ENCODE results near the gene KCNK7.

The KCNK7 gene

GRCh38 chr11:65609229-65609628, 13.6 kb upstream of the KCNK7 start:
- Histone ChIP-seq H3K4me1 (ENCODE audit: control insufficient read depth, insufficient read depth, low read length, poor library complexity, severe bottlenecking) (peaks cover 43% of the 10 kb centered on the region), H3K27ac (ENCODE audit: low read depth, low read length, severe bottlenecking) (no peak overlapping the region), H3K36me3 (ENCODE audit: control insufficient read depth, insufficient read depth, low read length) (peaks cover 71% of the 10 kb centered on the region), H3K4me3 (ENCODE audit: extremely low read depth, insufficient read depth, low read length, poor library complexity, severe bottlenecking) (no peak overlapping the region), H3K9me3 (ENCODE audit: control insufficient read depth, low read length) (no peaks in the 10 kb centered on the region)
- 88 to 100% methylated on average over 2 to 3 of the region's 3 CpGs for WGBS, 2 experiments (ENCODE audit: insufficient coverage in 2 of 2)

- Histone ChIP-seq H3K4me1 (ENCODE audit: control insufficient read depth, insufficient read depth, low read length, poor library complexity, severe bottlenecking) (peaks cover 37% of the 10 kb centered on the region), H3K9me3 (ENCODE audit: control insufficient read depth, low read length) (no peaks in the 10 kb centered on the region), H3K27ac (ENCODE audit: low read depth, low read length, severe bottlenecking) (peak overlapping the region; percentile 49), H3K36me3 (ENCODE audit: control insufficient read depth, insufficient read depth, low read length) (peaks cover 82% of the 10 kb centered on the region), H3K4me3 (ENCODE audit: extremely low read depth, insufficient read depth, low read length, poor library complexity, severe bottlenecking) (peak overlapping the region; percentile 14)
- WGBS, 2 experiments (ENCODE audit: insufficient coverage in 2 of 2) = 82 to 84% methylated on average over 27 to 36 of the region's 37 CpGs
Measured at GRCh38 chr11:65607614-65608426, 12.2 kb upstream of the KCNK7 start.

- H3K9me3 ChIP-seq (ENCODE audit: control insufficient read depth, low read length) = no peaks in the 10 kb centered on the region
- WGBS, 2 experiments (ENCODE audit: insufficient coverage in 2 of 2) = 6 to 12% methylated on average over 38 to 64 of the region's 67 CpGs
- H3K4me1 ChIP-seq (ENCODE audit: control insufficient read depth, insufficient read depth, low read length, poor library complexity, severe bottlenecking) = peaks cover 29% of the 10 kb centered on the region
- H3K36me3 ChIP-seq (ENCODE audit: control insufficient read depth, insufficient read depth, low read length) = peaks cover 82% of the 10 kb centered on the region
- peak overlapping the region; percentile 49 for H3K27ac ChIP-seq (ENCODE audit: low read depth, low read length, severe bottlenecking)
- H3K4me3 ChIP-seq (ENCODE audit: extremely low read depth, insufficient read depth, low read length, poor library complexity, severe bottlenecking) = peak overlapping the region; percentile 14
Measured at GRCh38 chr11:65606876-65607613, 11.4 kb upstream of the KCNK7 start.

GRCh38 chr11:65604258-65604657, 8.7 kb upstream of the KCNK7 start:
- Histone ChIP-seq H3K4me3 (ENCODE audit: extremely low read depth, insufficient read depth, low read length, poor library complexity, severe bottlenecking) (no peak overlapping the region), H3K9me3 (ENCODE audit: control insufficient read depth, low read length) (no peaks in the 10 kb centered on the region), H3K27ac (ENCODE audit: low read depth, low read length, severe bottlenecking) (no peak overlapping the region), H3K36me3 (ENCODE audit: control insufficient read depth, insufficient read depth, low read length) (peaks cover 67% of the 10 kb centered on the region), H3K4me1 (ENCODE audit: control insufficient read depth, insufficient read depth, low read length, poor library complexity, severe bottlenecking) (peaks cover 12% of the 10 kb centered on the region)
- 79 to 100% methylated on average over 1 of the region's 1 CpG for WGBS, 2 experiments (ENCODE audit: insufficient coverage in 2 of 2)

- H3K9me3 ChIP-seq (ENCODE audit: control insufficient read depth, low read length) = no peaks in the 10 kb centered on the region
- H3K27ac ChIP-seq (ENCODE audit: low read depth, low read length, severe bottlenecking) = no peak overlapping the region
- H3K36me3 ChIP-seq (ENCODE audit: control insufficient read depth, insufficient read depth, low read length) = peaks cover 51% of the 10 kb centered on the region
- 93 to 99% methylated on average over 5 of the region's 6 CpGs for WGBS, 2 experiments (ENCODE audit: insufficient coverage in 2 of 2)
- H3K4me1 ChIP-seq (ENCODE audit: control insufficient read depth, insufficient read depth, low read length, poor library complexity, severe bottlenecking) = no peaks in the 10 kb centered on the region
- no peak overlapping the region for H3K4me3 ChIP-seq (ENCODE audit: extremely low read depth, insufficient read depth, low read length, poor library complexity, severe bottlenecking)
Measured at GRCh38 chr11:65599955-65600246, 4.3 kb upstream of the KCNK7 start.

- 97 to 98% methylated on average over 30 to 47 of the region's 49 CpGs for WGBS, 2 experiments (ENCODE audit: insufficient coverage in 2 of 2)
- no peaks in the 10 kb centered on the region for H3K4me1 ChIP-seq (ENCODE audit: control insufficient read depth, insufficient read depth, low read length, poor library complexity, severe bottlenecking)
- H3K9me3 ChIP-seq (ENCODE audit: control insufficient read depth, low read length) = no peaks in the 10 kb centered on the region
- H3K36me3 ChIP-seq (ENCODE audit: control insufficient read depth, insufficient read depth, low read length) = peaks cover 47% of the 10 kb centered on the region
- no peak overlapping the region for H3K27ac ChIP-seq (ENCODE audit: low read depth, low read length, severe bottlenecking)
- H3K4me3 ChIP-seq (ENCODE audit: extremely low read depth, insufficient read depth, low read length, poor library complexity, severe bottlenecking) = no peak overlapping the region
Measured at GRCh38 chr11:65599216-65599954, 3.8 kb upstream of the KCNK7 start.

- H3K4me1 ChIP-seq (ENCODE audit: control insufficient read depth, insufficient read depth, low read length, poor library complexity, severe bottlenecking) = no peaks in the 10 kb centered on the region
- WGBS, 2 experiments (ENCODE audit: insufficient coverage in 2 of 2) = 96 to 98% methylated on average over 13 to 14 of the region's 16 CpGs
- no peak overlapping the region for H3K27ac ChIP-seq (ENCODE audit: low read depth, low read length, severe bottlenecking)
- peaks cover 36% of the 10 kb centered on the region for H3K36me3 ChIP-seq (ENCODE audit: control insufficient read depth, insufficient read depth, low read length)
- H3K4me3 ChIP-seq (ENCODE audit: extremely low read depth, insufficient read depth, low read length, poor library complexity, severe bottlenecking) = no peak overlapping the region
- no peaks in the 10 kb centered on the region for H3K9me3 ChIP-seq (ENCODE audit: control insufficient read depth, low read length)
Measured at GRCh38 chr11:65598258-65598699, 2.7 kb upstream of the KCNK7 start.

- H3K9me3 ChIP-seq (ENCODE audit: control insufficient read depth, low read length) = no peaks in the 10 kb centered on the region
- no peaks in the 10 kb centered on the region for H3K4me1 ChIP-seq (ENCODE audit: control insufficient read depth, insufficient read depth, low read length, poor library complexity, severe bottlenecking)
- WGBS, 2 experiments (ENCODE audit: insufficient coverage in 2 of 2) = 81 to 93% methylated on average over 2 to 5 of the region's 6 CpGs
- H3K4me3 ChIP-seq (ENCODE audit: extremely low read depth, insufficient read depth, low read length, poor library complexity, severe bottlenecking) = no peak overlapping the region
- H3K27ac ChIP-seq (ENCODE audit: low read depth, low read length, severe bottlenecking) = no peak overlapping the region
- H3K36me3 ChIP-seq (ENCODE audit: control insufficient read depth, insufficient read depth, low read length) = peaks cover 27% of the 10 kb centered on the region
Measured at GRCh38 chr11:65596520-65596919, 920 bp upstream of the KCNK7 start.

GRCh38 chr11:65595131-65595530, 469 bp downstream of the KCNK7 start:
- Histone ChIP-seq H3K27ac (ENCODE audit: low read depth, low read length, severe bottlenecking) (no peak overlapping the region), H3K4me1 (ENCODE audit: control insufficient read depth, insufficient read depth, low read length, poor library complexity, severe bottlenecking) (no peaks in the 10 kb centered on the region), H3K9me3 (ENCODE audit: control insufficient read depth, low read length) (no peaks in the 10 kb centered on the region), H3K4me3 (ENCODE audit: extremely low read depth, insufficient read depth, low read length, poor library complexity, severe bottlenecking) (no peak overlapping the region), H3K36me3 (ENCODE audit: control insufficient read depth, insufficient read depth, low read length) (peaks cover 21% of the 10 kb centered on the region)
- WGBS, 2 experiments (ENCODE audit: insufficient coverage in 2 of 2) = 91 to 100% methylated on average over 3 of the region's 3 CpGs

GRCh38 chr11:65593518-65594414, 1.8 kb downstream of the KCNK7 start:
- WGBS, 2 experiments (ENCODE audit: insufficient coverage in 2 of 2) = 87 to 89% methylated on average over 23 to 26 of the region's 26 CpGs
- Histone ChIP-seq H3K4me3 (ENCODE audit: extremely low read depth, insufficient read depth, low read length, poor library complexity, severe bottlenecking) (no peak overlapping the region), H3K4me1 (ENCODE audit: control insufficient read depth, insufficient read depth, low read length, poor library complexity, severe bottlenecking) (peaks cover 2% of the 10 kb centered on the region), H3K9me3 (ENCODE audit: control insufficient read depth, low read length) (no peaks in the 10 kb centered on the region), H3K27ac (ENCODE audit: low read depth, low read length, severe bottlenecking) (no peak overlapping the region), H3K36me3 (ENCODE audit: control insufficient read depth, insufficient read depth, low read length) (peaks cover 15% of the 10 kb centered on the region)
